Tibial nerve (tissue), 3 donors: Measurements from ENCODE around the gene FDXR.

Experiments
- POLR2A ChIP-seq, 2 donors: fragments of 450-650 bp; IDR thresholded peaks; one replicate each; pipeline ENCODE4 v1.6.1; 2017; ENCODE audit warnings: antibody characterized with exemption in 2 of 2, mild to moderate bottlenecking in 2 of 2, moderate library complexity in 2 of 2
- TF ChIP-seq, protein P1 (sequence below), 5 experiments: fragments of 200-600 bp in 3 of 5; fragments of 450-650 bp in 2 of 5; sonication (generic) in 3 of 5; IDR thresholded peaks; one replicate each; pipeline ENCODE4 v1.5.1; 2016 to 2019; ENCODE audit warnings: antibody characterized with exemption in 5 of 5, mild to moderate bottlenecking in 3 of 5, moderate library complexity in 2 of 5

GRCh38 chr17:74843352-74843627 is 29.5 kb downstream of the FDXR start:
- TF ChIP-seq, protein P1, sequence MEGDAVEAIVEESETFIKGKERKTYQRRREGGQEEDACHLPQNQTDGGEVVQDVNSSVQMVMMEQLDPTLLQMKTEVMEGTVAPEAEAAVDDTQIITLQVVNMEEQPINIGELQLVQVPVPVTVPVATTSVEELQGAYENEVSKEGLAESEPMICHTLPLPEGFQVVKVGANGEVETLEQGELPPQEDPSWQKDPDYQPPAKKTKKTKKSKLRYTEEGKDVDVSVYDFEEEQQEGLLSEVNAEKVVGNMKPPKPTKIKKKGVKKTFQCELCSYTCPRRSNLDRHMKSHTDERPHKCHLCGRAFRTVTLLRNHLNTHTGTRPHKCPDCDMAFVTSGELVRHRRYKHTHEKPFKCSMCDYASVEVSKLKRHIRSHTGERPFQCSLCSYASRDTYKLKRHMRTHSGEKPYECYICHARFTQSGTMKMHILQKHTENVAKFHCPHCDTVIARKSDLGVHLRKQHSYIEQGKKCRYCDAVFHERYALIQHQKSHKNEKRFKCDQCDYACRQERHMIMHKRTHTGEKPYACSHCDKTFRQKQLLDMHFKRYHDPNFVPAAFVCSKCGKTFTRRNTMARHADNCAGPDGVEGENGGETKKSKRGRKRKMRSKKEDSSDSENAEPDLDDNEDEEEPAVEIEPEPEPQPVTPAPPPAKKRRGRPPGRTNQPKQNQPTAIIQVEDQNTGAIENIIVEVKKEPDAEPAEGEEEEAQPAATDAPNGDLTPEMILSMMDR (IDR thresholded peaks at IDR 0.05), result no peak
- no peak for TF ChIP-seq POLR2A (IDR thresholded peaks at IDR 0.05)
